ENCODE data around the gene ABCA2. TPM values are rescaled to one million over a fixed set of nuclear protein-coding genes. Genes with fewer than 3 reads are reported as not detected.

The ABCA2 gene
- total and polyA plus RNA-seq, 9 of the 15 experiments (the other 6 are each of a cell fraction or from before 2014, with no cell fraction given) = 0.69 to 16.3 (median 6.1) TPM; not detected in 2

DNA sequence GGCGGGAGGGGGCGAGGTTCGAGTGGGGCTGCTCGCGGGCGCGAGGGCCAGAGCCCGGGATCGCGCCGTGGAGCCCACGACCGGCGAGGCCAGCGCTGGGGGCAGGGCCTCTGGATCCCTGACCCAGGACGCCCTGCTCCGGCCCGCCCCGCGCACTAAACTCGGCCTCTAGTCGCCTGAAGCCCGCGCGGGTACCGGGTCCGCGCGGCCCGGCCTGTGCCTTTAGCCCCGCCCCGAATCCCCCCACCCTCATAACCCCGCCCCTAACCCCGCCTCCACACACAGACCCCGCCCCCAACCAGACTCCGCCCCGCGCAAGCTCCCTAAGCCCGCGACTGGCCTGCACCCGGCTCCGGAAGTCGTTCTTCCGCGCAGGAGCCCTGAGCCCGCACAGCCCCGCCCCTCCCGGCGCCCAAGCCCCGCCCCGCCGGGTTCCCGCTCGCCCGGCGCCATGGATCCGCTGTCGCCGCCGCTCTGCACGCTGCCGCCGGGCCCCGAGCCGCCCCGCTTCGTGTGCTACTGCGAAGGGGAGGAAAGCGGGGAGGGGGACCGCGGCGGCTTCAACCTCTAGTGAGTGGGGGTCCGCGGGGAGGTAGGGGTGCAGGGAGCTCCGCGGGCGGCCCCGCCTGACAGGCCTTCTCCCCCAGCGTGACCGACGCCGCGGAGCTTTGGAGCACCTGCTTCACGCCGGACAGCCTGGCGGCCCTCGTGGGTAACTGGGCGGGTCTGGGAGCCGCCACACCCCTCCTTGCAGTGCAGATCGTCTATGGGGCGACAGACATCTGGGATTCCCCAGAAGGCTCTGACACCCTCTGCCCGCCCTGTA lies 35.8 kb downstream of the ABCA2 start, which contains the start of gene PAXX (continued):
- no peak for TF ChIP-seq ZBTB43 (CRISPR knock-in tag; IDR thresholded peaks at IDR 0.05)
- no peak for TF ChIP-seq SIX5 (IDR thresholded peaks at IDR 0.05; ENCODE audit: borderline replicate concordance in 1 of 2, insufficient read depth in 1 of 2, low read depth in 1 of 2, low read length in 2 of 2)
- TF ChIP-seq ZNF764 (CRISPR knock-in tag; IDR thresholded peaks at IDR 0.05; ENCODE audit: low read depth) = no peak
- TF ChIP-seq NFATC3 (IDR thresholded peaks at IDR 0.05) = no peak
- peak; percentile 57; the same call in 1 of the 2 replicates for TF ChIP-seq SUPT5H (IDR thresholded peaks at IDR 0.05)
- TF ChIP-seq, protein P1, sequence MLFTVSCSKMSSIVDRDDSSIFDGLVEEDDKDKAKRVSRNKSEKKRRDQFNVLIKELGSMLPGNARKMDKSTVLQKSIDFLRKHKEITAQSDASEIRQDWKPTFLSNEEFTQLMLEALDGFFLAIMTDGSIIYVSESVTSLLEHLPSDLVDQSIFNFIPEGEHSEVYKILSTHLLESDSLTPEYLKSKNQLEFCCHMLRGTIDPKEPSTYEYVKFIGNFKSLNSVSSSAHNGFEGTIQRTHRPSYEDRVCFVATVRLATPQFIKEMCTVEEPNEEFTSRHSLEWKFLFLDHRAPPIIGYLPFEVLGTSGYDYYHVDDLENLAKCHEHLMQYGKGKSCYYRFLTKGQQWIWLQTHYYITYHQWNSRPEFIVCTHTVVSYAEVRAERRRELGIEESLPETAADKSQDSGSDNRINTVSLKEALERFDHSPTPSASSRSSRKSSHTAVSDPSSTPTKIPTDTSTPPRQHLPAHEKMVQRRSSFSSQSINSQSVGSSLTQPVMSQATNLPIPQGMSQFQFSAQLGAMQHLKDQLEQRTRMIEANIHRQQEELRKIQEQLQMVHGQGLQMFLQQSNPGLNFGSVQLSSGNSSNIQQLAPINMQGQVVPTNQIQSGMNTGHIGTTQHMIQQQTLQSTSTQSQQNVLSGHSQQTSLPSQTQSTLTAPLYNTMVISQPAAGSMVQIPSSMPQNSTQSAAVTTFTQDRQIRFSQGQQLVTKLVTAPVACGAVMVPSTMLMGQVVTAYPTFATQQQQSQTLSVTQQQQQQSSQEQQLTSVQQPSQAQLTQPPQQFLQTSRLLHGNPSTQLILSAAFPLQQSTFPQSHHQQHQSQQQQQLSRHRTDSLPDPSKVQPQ (CRISPR knock-in tag; IDR thresholded peaks at IDR 0.05; ENCODE audit: borderline replicate concordance) = no peak
- TF ChIP-seq BRF2 (IDR thresholded peaks at IDR 0.05; ENCODE audit: borderline replicate concordance, insufficient read depth, insufficient read length) = no peak
- no peak for TF ChIP-seq BRCA1 (IDR thresholded peaks at IDR 0.05)
- TF ChIP-seq BRCA1 (CRISPR knock-in tag; IDR thresholded peaks at IDR 0.05) = no peak
- TF ChIP-seq, protein P2, sequence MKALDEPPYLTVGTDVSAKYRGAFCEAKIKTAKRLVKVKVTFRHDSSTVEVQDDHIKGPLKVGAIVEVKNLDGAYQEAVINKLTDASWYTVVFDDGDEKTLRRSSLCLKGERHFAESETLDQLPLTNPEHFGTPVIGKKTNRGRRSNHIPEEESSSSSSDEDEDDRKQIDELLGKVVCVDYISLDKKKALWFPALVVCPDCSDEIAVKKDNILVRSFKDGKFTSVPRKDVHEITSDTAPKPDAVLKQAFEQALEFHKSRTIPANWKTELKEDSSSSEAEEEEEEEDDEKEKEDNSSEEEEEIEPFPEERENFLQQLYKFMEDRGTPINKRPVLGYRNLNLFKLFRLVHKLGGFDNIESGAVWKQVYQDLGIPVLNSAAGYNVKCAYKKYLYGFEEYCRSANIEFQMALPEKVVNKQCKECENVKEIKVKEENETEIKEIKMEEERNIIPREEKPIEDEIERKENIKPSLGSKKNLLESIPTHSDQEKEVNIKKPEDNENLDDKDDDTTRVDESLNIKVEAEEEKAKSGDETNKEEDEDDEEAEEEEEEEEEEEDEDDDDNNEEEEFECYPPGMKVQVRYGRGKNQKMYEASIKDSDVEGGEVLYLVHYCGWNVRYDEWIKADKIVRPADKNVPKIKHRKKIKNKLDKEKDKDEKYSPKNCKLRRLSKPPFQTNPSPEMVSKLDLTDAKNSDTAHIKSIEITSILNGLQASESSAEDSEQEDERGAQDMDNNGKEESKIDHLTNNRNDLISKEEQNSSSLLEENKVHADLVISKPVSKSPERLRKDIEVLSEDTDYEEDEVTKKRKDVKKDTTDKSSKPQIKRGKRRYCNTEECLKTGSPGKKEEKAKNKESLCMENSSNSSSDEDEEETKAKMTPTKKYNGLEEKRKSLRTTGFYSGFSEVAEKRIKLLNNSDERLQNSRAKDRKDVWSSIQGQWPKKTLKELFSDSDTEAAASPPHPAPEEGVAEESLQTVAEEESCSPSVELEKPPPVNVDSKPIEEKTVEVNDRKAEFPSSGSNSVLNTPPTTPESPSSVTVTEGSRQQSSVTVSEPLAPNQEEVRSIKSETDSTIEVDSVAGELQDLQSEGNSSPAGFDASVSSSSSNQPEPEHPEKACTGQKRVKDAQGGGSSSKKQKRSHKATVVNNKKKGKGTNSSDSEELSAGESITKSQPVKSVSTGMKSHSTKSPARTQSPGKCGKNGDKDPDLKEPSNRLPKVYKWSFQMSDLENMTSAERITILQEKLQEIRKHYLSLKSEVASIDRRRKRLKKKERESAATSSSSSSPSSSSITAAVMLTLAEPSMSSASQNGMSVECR (CRISPR knock-in tag; IDR thresholded peaks at IDR 0.05) = peak; percentile 95
- no peak for TF ChIP-seq PYGO2 (tag; IDR thresholded peaks at IDR 0.05)
- TF ChIP-seq CC2D1A (IDR thresholded peaks at IDR 0.05) = no peak
- no peak for TF ChIP-seq MAFF (IDR thresholded peaks at IDR 0.05; ENCODE audit: low read length)
- no peak for TF ChIP-seq HDAC6 (IDR thresholded peaks at IDR 0.05; ENCODE audit: low read depth, low read length)
- TF ChIP-seq NFYB (IDR thresholded peaks at IDR 0.05; ENCODE audit: extremely low read depth, insufficient read length) = no peak
- TF ChIP-seq ELF1 (tag; IDR thresholded peaks at IDR 0.05) = peak; percentile 43
- no peak; the same call in 1 of the 2 replicates for TF ChIP-seq CREM (IDR thresholded peaks at IDR 0.05; ENCODE audit: low read depth)
- no peak for TF ChIP-seq TAF15 (IDR thresholded peaks at IDR 0.05; ENCODE audit: low read depth, low read length)
